Activated CD8-positive, alpha-beta memory T cell treated with anti-CD3 and anti-CD28 coated beads for 48 hours (primary cell): ENCODE results near the gene GIPC2.
"Not testable (repeated sequence)": the region's sequence is repeated elsewhere in the genome, so short reads cannot be mapped to it uniquely, and the experiment has no call there.

ENCODE experiments used
- DNase-seq, 3 experiments: peaks; one replicate each; pipeline ENCODE4 v3.0.0-alpha.2; 2020; ENCODE audit warnings: low read depth in 2 of 3, low spot score in 2 of 3

Gene GIPC2

GRCh38 chr1:78045926-78046778 lies at the start of gene GIPC2:
Gene GIPC2 (plus strand): TSS chr1:78045966. CDS start chr1:78046095, 129 bp downstream.
- DNase-seq, result peak in 2 of 3 experiments; percentile 4

GRCh38 chr1:77996734-77997133 lies 49.0 kb upstream of the GIPC2 start:
- DNase-seq, result no peak

GRCh38 chr1:78000536-78000935 lies 45.2 kb upstream of the GIPC2 start:
- DNase-seq, result not testable (repeated sequence)

DNA sequence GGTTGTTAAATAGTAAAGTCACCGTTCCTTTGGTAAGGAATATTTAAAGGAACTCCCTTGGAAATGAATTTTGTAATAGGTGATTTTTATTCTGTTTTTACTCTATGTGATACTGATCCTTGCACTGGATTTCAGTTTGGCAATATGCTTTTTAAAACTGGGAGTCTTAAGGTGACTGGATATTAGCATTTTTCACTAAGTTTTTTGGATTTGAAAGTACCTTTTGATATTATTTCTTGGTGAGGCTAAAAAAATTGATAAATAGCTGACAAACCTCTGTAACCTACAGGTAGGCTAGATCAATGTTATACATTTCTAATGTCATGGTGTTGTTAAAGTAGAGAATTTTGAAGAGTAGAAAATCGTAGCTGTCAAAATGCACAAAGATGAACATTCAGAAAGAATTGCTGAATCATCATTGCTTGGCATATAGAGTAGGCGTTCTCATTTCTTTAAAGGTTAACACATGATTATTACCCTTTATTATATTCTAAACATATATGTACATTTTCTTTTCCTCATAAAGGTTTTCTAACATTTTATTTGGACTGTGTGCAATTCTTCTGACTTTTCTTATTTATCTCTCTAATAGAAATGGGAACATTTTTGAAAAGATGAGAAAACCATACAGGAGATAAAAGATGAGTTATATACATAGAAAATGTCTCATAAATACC lies 42.6 kb upstream of the GIPC2 start:
- DNase-seq, result no peak

GRCh38 chr1:78003882-78004718 lies 41.7 kb upstream of the GIPC2 start:
- peak in 1 of 3 experiments; percentile 12 for DNase-seq

DNA sequence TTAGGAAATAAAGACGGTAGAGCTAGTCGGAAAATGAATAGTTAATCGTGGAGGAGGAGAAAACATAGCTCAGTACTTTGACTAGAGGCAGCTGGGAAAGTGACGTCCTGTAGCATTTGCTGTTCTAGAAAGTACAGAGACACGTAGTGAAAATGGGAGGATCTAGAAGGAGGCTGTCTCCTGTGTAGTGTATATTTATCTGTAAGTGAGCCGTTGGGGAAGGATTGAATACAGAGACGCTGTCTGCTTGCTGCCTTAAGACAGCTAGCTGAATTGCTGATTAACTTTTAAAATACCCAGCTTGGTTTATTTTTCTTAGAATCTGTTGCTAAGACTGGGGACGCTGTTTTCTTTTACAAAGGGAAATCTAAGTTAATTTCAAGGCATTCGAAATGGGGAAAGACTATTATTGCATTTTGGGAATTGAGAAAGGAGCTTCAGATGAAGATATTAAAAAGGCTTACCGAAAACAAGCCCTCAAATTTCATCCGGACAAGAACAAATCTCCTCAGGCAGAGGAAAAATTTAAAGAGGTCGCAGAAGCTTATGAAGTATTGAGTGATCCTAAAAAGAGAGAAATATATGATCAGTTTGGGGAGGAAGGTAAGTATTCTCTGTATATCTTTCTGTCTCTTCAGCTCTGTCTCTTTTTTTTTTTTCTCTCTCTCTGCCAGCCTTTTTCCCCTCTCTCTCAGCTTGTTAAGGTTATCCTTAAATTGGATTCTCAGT lies 40.9 kb upstream of the GIPC2 start, which contains the start of gene DNAJB4:
Gene DNAJB4, plus strand, starts transcription at position 221 of the 729 bp plus-strand sequence. Its CDS starts 172 bp downstream, at position 393.
- DNase-seq, result no peak

DNA sequence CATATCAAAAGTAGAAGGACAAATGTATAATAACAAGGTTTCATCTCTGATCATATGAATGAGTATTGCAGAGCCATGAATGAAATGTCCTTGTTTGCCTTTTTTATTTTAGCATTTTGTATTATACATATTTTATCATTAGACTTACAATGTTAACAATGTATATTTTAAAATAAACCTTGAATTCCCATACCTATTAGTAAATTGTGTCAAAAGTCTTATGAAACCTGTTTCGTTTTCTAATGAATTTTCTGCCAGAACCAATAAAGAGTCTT lies 40.4 kb upstream of the GIPC2 start:
- no peak for DNase-seq

DNA sequence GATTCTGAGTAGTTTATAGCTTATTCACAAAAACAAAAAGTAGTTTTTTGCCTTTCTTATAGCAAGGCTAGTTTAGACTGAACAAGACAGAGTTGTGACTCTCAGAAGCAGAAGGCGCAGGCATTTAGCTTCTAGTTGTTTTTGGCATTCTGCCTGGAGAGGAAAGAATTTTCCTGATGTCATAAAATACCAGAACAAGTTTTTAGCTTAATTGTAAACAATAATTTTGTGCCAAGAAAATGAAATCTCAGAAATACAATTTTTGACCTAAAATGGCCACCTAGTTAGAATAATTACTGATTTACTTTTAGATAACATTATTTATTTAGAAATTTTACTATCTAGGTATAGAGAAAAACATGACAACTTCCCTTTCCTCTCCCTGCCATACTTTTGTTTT lies 40.0 kb upstream of the GIPC2 start:
- no peak for DNase-seq

GRCh38 chr1:78006521-78006920 lies 39.2 kb upstream of the GIPC2 start:
- no peak for DNase-seq

- no peak for DNase-seq
Measured at GRCh38 chr1:78007677-78008341, 38.0 kb upstream of the GIPC2 start.

GRCh38 chr1:78009276-78009675 lies 36.5 kb upstream of the GIPC2 start:
- no peak for DNase-seq

- DNase-seq, result no peak
Measured at GRCh38 chr1:78009836-78010235, 35.9 kb upstream of the GIPC2 start.

DNA sequence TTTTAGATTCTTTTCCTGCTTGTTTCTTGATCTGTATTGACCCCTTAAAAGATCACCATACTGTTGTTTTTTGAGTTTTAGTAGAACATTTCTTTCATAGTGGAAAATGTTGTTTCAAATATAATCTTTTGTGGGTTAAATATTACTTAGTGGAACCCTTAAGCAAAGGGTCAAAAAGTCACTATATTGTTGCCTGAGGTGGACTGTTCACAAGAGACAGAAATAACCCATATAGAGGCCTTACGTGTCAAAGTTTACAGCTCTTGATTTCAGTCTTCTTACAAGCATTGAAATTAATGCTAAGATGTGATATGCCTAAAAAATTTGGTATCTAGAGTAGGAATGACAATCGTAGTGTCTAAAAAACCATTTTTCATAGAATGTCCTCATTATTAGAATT lies 34.7 kb upstream of the GIPC2 start:
- DNase-seq, result no peak

DNA sequence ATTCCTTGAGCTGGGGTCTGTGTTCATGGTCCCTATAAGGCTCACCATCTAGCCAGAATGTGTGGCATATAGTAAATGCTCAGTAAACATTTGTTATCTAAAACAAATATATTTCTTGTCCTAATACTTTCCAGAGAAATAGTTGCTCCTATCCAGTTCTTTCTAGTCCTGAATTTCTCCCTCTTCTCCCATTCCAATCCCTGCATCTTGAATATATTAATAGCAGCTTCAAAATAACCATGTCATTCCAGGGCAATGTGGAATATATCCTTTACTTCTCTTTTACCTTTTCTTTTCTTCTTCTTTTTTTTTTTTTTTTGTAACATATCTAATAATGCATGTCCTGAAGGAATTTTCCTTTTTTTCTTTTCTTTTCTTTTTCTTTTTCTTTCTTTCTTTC lies 30.6 kb upstream of the GIPC2 start:
- no peak for DNase-seq

- DNase-seq, result no peak
Measured at GRCh38 chr1:78019024-78019423, 26.7 kb upstream of the GIPC2 start.

DNA sequence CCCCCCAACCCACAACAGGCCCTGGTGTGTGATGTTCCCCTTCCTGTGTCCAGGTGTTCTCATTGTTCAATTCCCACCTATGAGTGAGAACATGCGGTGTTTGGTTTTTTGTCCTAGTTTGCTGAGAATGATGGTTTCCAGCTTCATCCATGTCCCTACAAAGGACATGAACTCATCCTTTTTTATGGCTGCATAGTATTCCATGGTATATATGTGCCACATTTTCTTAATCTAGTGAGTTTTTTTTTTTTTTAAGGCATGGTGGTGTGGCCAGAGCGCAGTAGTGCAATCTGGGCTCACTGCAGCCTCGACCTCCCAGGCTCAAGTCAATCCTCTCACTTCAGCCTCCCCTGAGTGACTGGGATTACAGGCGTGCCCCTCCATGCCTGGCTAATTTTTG lies 24.6 kb upstream of the GIPC2 start:
- DNase-seq, result not testable (repeated sequence)

GRCh38 chr1:78029793-78030192 lies 16.0 kb upstream of the GIPC2 start:
- no peak for DNase-seq

DNA sequence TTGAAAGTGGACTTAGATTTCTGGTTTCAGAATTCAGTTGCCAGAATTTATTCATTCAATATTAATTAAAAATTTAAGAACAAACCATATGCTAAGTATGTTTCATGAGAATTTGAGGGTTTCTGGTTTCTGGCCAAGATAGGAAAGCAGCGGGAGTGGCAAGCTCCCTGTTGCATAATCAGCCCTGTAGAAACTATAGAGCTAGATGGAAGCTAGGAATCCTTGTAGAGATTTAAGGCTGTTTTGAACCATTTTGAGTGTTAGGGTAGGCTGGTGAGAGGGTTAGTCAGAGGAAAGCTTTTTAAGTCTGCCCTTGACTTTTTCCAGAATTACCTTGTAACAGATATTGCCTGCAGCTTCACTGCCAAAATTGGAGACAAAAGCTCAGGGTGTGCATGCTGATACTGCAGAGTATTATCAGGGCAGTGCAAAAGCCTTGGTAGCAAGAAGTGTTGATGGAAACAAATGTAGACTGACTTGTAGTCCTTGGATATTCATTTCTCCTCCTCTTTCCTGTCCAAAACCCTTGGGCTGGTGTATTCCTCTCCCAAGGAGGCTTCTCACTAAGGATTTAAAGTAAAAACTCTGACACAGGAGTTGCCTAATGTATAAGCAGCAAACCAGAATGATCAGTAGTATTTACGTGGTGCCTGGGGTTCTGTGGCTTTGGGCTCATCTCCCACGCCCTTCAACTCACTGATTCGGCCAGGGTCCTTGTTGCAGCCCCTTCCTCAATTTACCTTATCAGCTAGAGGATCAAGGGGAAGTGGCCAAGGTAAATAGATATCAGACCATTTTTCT lies 12.6 kb upstream of the GIPC2 start:
- DNase-seq, result no peak

DNA sequence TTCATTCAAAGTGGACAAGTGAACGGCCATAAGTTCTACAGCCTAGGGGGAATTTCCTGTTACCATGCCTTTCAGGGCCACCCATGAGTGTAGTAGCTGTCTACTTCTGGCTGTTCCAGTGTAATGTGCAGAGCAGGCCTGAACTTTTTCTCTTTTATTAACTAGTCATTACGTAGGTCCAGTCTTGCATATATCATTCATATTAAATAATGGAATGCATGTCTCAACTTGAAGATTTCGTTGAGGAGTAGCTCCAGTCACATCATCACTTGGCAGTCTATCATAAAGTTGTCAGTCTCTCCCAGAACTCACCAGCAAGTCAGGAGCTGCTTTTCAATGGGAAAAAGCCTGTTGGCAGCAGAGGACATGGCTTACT lies 12.0 kb upstream of the GIPC2 start:
- no peak for DNase-seq

GRCh38 chr1:78035121-78035520 lies 10.6 kb upstream of the GIPC2 start:
- DNase-seq, result no peak
